LoVo (cell line): ENCODE measurements around the gene NRXN3.

Experiments
- DNase-seq: peaks from one replicate; pipeline ENCODE4 v3.0.0-alpha.2; 2016; ENCODE audit warnings: low spot score

Gene NRXN3

DNA sequence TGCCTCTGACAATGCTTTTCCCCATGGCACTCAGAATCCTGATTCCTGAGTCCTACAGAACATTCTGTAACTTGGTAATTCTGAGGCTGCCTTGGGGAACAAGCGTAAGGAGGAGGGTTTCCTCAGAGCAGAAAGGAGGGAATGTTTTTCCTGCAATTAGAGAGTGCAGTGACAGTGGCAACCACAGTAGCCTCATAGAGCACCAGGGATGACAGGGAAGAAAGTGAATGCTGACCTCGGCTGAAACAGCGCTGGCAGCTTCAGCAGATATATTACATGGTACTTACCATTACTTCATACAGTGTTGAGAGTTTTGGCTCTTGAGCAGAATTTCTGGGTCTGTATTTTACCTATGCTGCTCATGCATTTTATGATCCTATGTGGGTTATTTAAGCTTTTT is 757.1 kb downstream of the NRXN3 start:
- DNase-seq, result no peak

DNA sequence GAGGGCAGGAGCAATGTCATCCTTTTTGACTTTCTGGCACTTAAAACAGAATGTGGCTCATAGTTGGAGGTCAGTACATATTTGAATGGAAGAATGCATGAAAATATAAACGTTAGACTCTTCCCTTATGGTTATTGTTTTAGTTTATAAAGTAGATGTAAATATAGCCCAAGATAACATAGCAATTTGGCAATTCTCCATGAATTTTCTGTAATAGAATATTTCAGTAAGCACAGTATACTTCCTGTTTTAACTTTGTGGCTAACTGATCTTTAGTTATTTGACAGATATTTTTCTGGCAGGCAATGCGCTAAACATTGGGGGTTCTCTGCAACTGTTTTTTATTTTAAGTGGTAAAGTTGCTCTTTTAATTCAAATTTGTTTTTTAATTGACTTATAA is 763.0 kb downstream of the NRXN3 start:
- DNase-seq, result no peak

DNA sequence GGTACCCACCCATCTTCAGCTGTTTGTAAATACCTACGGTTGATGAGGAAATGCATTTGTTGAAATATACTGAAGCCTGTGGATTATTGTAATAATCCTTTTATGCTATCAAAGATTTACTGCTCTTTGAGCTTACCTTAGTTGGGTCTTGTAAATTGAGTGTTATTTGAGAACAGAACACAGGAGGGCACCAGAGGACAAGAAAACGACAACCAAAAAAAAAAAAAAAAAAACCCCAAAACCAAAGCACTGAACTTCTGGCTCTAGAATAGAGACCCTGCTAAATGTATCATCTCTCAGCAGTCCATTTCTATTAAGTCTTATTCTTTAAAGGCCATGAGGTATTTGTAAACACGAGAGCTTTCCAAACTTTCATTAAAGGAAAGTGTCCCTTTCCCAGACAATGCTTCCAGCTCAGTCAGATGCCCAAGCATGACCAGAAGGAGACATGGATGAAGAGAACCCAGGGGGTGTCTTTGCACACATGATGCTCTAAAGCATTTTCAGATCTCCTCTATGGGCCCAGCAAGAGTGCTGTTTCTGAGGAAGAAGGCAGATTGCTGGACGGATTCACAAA is 763.9 kb downstream of the NRXN3 start:
- peak; percentile 14 for DNase-seq

DNA sequence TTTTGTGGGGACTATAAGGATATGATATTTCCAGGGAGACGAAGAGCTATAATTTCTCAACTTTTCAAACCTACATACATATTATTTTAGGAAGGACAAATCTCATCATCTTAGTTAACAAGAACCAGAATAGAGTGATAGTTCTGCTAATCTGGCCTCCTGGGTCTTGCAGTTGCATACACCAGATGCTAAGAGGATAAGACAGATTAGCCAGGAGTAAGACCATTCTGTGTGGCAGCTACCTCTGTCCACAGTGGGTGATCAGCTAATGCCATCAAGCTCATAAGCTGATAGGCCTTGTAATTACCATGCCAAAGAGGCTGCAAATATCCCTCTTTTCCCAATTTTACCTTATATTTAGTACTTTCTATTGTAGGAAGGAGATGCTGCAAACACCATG is 776.8 kb downstream of the NRXN3 start:
- DNase-seq, result no peak

- no peak for DNase-seq
Measured at GRCh38 chr14:78947681-78948080, 777.5 kb downstream of the NRXN3 start.

DNA sequence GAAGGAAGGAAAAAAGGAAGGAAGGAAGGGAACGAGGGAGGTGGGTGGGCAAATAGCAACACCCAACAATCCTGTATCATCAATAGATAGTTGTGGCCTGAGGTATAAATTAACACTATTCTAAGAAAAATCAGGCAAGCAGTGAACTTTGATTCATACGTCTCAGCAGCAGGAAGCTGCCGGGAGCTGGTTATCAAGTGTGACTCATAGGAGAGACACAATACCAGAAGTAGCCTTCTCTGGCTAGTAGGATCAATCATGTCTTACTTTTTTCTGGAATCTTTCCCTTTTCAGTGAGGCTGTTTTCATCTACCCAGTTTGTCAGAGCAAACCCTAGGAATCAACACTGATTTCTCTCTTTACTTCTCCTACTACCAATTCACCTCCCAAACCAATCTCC is 780.5 kb downstream of the NRXN3 start:
- no peak for DNase-seq

DNA sequence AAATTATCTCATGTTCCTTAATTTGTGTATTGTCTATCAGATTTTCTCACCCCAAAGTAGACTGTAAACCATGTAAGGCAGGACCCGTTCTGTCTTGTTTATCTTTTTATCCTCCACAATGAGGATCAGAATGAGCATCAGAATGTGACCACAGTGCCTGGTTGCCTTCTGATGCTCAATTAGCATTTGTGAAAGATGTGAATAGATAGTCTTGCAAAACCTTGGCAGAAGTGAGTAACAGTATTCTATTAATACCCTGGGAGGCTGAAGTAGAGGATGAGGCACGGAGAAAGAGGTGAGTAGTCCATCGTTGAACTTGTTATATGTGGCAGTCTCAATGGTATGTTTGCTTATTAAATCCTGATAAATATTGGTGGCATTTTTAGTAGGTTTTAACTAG is 781.4 kb downstream of the NRXN3 start:
- no peak for DNase-seq

DNA sequence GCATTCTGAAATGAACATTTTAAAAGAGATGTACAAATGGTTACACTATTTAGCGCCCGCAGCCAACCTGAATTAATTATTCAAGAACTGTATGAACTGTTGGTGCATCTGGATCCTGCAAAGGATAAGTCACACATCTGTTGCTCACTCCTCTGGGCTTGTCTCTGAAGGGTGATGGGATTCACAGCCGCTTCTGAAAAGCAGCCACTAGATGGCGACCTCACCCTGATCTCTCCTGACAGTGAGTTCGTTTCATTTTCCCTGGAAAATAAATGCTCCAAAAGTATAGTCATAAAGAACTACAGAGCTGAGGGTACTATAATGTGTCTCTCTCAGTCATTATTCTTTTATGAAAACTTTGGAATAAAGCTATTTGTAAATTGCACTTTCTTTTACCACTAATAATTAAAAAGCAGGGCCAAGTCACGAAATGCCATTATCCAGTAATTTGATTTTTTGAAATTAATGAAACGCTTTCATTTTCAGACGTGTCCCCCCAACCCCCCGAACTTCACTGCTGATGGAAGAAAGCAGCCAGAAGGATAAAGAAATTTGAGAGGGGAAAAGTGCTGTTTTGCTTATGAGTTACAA is 789.6 kb downstream of the NRXN3 start:
- DNase-seq, result peak; percentile 65

GRCh38 chr14:78967111-78967809 is 797.1 kb downstream of the NRXN3 start:
- no peak for DNase-seq

- DNase-seq, result no peak
Measured at GRCh38 chr14:78968265-78968664, 798.1 kb downstream of the NRXN3 start.

GRCh38 chr14:78970677-78971076 is 800.5 kb downstream of the NRXN3 start:
- no peak for DNase-seq

- no peak for DNase-seq
Measured at GRCh38 chr14:78972440-78972839, 802.3 kb downstream of the NRXN3 start.

DNA sequence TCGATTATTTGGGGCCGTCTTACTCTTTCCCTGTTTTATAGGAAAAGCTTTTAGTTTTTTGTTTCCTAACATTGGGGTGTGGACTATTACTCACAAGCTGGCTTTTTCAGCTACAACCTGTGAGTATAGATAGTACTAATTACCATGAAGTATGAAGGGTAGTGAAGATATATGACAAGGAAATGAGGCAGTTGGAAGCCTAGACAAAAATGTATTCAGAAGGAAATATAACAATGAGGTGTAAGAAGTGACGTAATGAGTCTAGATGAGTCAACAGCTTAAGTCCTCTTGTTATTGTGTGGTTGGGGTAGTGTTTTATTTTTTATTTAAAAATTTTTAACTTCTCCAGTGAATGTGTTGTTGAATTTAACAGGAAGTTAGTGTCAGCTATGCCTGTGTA is 804.5 kb downstream of the NRXN3 start:
- no peak for DNase-seq

GRCh38 chr14:78975734-78976133 is 805.6 kb downstream of the NRXN3 start:
- DNase-seq, result no peak

DNA sequence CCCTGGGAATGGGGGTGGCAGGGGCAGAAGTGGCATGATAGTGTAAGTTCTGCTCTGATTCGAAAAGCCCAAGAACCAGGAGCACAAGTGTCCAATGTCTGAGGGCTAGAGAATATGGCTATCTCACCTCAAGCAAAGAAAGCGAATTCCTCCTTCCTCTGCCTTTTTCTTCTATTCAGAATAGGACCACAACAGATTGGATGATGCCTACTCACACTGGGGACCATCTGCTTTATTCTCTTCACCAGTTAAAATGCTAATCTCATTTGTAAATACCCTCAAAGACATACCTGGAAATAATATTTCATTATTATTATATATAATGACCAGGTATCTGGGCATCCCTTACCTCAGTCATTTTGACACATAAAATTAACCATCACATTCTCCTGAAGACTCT is 808.7 kb downstream of the NRXN3 start:
- DNase-seq, result no peak

- no peak for DNase-seq
Measured at GRCh38 chr14:78982551-78982950, 812.4 kb downstream of the NRXN3 start.

- no peak for DNase-seq
Measured at GRCh38 chr14:78983126-78983525, 813.0 kb downstream of the NRXN3 start.

- no peak for DNase-seq
Measured at GRCh38 chr14:78985668-78986381, 815.7 kb downstream of the NRXN3 start.

GRCh38 chr14:78986989-78987388 is 816.8 kb downstream of the NRXN3 start:
- no peak for DNase-seq

- no peak for DNase-seq
Measured at GRCh38 chr14:78989221-78989620, 819.0 kb downstream of the NRXN3 start.

DNA sequence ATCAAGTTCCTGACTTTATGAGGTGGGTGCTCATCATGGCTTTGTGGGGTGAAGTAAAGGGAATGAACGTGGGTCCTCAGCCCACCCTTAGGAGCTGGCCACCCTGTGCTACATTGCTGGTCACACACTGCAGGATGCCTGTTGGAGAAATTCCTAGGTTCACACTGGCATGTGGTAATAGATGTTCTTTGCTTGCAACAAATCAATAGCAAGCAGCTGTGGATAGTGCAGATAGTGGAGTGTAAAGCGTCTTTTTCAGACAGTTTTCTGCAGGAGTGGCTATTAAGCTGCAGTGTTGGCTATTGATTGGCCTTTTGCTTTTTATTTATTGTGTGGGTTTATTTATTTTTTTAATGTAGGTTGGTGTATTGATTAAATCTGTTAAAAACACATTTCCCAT is 822.7 kb downstream of the NRXN3 start:
- no peak for DNase-seq

DNA sequence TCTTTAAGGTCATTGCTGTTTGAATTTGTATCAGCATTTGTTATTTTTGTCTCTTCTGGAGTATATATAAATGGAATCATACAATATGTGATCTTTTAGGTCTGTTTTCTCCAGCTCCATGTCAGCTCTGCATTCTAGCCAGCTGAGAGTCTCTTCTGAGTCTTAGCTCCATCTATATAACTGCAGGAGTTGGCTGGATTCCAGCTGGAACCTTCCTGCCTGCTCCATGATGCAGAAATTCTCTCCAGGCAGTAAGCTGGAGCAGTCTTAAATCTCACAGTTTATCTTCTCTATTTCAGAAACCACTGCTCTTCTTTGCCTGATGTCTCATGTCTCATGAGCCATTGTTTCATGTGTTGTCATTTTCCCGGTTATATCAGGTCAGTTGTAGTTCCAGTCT is 827.6 kb downstream of the NRXN3 start:
- no peak for DNase-seq

DNA sequence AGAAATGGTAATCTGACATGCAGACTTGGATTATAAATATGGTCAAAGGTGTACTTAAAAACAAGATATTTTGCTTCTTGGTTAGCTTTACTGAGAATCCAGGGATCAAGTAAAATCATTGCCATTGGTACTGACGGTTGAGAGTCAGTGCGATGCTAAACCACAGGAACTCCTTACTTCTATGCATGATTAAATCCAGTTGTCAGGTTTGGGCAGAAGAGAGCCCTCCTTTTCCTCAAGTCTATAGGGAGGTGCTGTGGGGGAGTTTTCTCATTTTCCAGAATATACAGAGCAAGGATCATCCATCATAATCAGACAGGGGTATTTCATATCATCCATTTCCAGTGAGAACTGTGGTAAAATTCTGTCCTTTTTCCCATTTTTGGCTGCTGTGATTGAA is 839.1 kb downstream of the NRXN3 start:
- DNase-seq, result no peak
